ENCODE data around the gene CACNA2D4.

GRCh38 chr12:1946296-1946695 is 27.8 kb upstream of the CACNA2D4 start:
- TF ChIP-seq, protein P1, sequence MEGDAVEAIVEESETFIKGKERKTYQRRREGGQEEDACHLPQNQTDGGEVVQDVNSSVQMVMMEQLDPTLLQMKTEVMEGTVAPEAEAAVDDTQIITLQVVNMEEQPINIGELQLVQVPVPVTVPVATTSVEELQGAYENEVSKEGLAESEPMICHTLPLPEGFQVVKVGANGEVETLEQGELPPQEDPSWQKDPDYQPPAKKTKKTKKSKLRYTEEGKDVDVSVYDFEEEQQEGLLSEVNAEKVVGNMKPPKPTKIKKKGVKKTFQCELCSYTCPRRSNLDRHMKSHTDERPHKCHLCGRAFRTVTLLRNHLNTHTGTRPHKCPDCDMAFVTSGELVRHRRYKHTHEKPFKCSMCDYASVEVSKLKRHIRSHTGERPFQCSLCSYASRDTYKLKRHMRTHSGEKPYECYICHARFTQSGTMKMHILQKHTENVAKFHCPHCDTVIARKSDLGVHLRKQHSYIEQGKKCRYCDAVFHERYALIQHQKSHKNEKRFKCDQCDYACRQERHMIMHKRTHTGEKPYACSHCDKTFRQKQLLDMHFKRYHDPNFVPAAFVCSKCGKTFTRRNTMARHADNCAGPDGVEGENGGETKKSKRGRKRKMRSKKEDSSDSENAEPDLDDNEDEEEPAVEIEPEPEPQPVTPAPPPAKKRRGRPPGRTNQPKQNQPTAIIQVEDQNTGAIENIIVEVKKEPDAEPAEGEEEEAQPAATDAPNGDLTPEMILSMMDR (IDR thresholded peaks at IDR 0.05): no peak
- no peak for TF ChIP-seq POLR2A (IDR thresholded peaks at IDR 0.05)
